AG09309 (cell line): ENCODE data around the gene TSLP.

Source experiments
- DNase-seq: peaks from one replicate; pipeline ENCODE4 v3.0.0-alpha.2; 2010; ENCODE audit warnings: low read depth
- H3K4me3 ChIP-seq: 2 replicates; pipeline ENCODE4 v1.5.1; 2011; ENCODE audit warnings: mild to moderate bottlenecking, low read depth, low read length, moderate library complexity; ENCODE audit not compliant: control insufficient read depth
- CTCF ChIP-seq: IDR thresholded peaks from 2 replicates; pipeline ENCODE4 v1.5.1; 2011; ENCODE audit warnings: mild to moderate bottlenecking, low read depth, low read length, inconsistent platforms; ENCODE audit not compliant: insufficient read depth, control insufficient read depth; ENCODE audit errors: missing control alignments

The TSLP gene

GRCh38 chr5:111083323-111083722 is 11.8 kb downstream of the TSLP start:
- H3K4me3 ChIP-seq: no peak overlapping the region
- no peak for TF ChIP-seq CTCF
- no peak for DNase-seq

GRCh38 chr5:111092062-111092853 is 20.7 kb downstream of the TSLP start, which contains the start of gene WDR36:
Gene WDR36, plus strand, starts transcription at chr5:111092348. Its CDS starts 109 bp downstream, at chr5:111092457.
- peak; percentile 55 for DNase-seq
- TF ChIP-seq CTCF: peak; percentile 9
- H3K4me3 ChIP-seq: peak within 1 kb of the TSS; percentile 99

- no peak for DNase-seq
- no peak overlapping the region for H3K4me3 ChIP-seq
- no peak for TF ChIP-seq CTCF
Measured at GRCh38 chr5:111095982-111096381, 24.5 kb downstream of the TSLP start.

- no peak overlapping the region for H3K4me3 ChIP-seq
- DNase-seq: no peak
- TF ChIP-seq CTCF: no peak
Measured at GRCh38 chr5:111099058-111099778, 27.7 kb downstream of the TSLP start.

GRCh38 chr5:111106320-111106948 is 34.9 kb downstream of the TSLP start:
- no peak for TF ChIP-seq CTCF
- no peak for DNase-seq
- no peak overlapping the region for H3K4me3 ChIP-seq

GRCh38 chr5:111107371-111107770 is 35.9 kb downstream of the TSLP start:
- no peak for DNase-seq
- no peak for TF ChIP-seq CTCF

More at GRCh38 chr5:111107371-111107770, 35.9 kb downstream of the TSLP start:
- no peak overlapping the region for H3K4me3 ChIP-seq
